CD14-positive monocyte (primary cell): ENCODE measurements around the gene HECTD1. TPM values are rescaled to one million over a fixed set of nuclear protein-coding genes. Genes with fewer than 3 reads are reported as not detected.

ENCODE experiments used
- DNase-seq, 3 donors: peaks; one replicate each; pipeline ENCODE4 v3.0.0-alpha.2; 2011 to 2022
- H2AFZ ChIP-seq: 2 replicates; pipeline ENCODE4 v1.6.0; 2012; ENCODE audit warnings: mild to moderate bottlenecking, low read depth, low read length, inconsistent platforms; ENCODE audit not compliant: insufficient read depth, poor library complexity, severe bottlenecking
- H3K27ac ChIP-seq, 2 donors: 1 replicate in 1 of 2; 2 replicates in 1 of 2; pipeline ENCODE4 v1.5.1; 2012 to 2013; ENCODE audit warnings: low read length in 2 of 2, control low read depth in 1 of 2, inconsistent platforms in 1 of 2, low read depth in 1 of 2, mild to moderate bottlenecking in 1 of 2
- H3K27me3 ChIP-seq, 2 donors: one replicate each; pipeline versions ENCODE4 v1.6.0 to v1.6.1; 2011 to 2013; ENCODE audit warnings: low read length in 2 of 2; ENCODE audit not compliant: control insufficient read depth in 2 of 2, insufficient read depth in 2 of 2
- H3K36me3 ChIP-seq, 2 donors: replicated peaks in 1 of 2; 1 replicate in 1 of 2; 2 replicates in 1 of 2; pipeline versions ENCODE4 v1.5.1 to v1.6.1; 2012 to 2013; ENCODE audit warnings: low read length in 2 of 2, control low read depth in 1 of 2, inconsistent platforms in 1 of 2, mild to moderate bottlenecking in 1 of 2; ENCODE audit not compliant: insufficient read depth in 2 of 2, control insufficient read depth in 1 of 2
- H3K4me1 ChIP-seq, 2 donors: 1 replicate in 1 of 2; 2 replicates in 1 of 2; pipeline versions ENCODE4 v1.5.1 to v1.6.1; 2012 to 2013; ENCODE audit warnings: low read length in 2 of 2, control low read depth in 1 of 2, inconsistent platforms in 1 of 2, mild to moderate bottlenecking in 1 of 2, moderate library complexity in 1 of 2; ENCODE audit not compliant: insufficient read depth in 2 of 2, control insufficient read depth in 1 of 2
- H3K4me2 ChIP-seq: replicated peaks from 2 replicates; pipeline ENCODE3; 2012; ENCODE audit warnings: low read length, moderate library complexity, mild to moderate bottlenecking; ENCODE audit not compliant: poor library complexity, severe bottlenecking; ENCODE audit errors: extremely low read depth
- H3K4me3 ChIP-seq, 3 experiments: fragments of 200-600 bp in 1 of 3; sonication (generic) in 1 of 3; replicated peaks in 1 of 3; 1 replicate in 2 of 3; 2 replicates in 1 of 3; pipeline ENCODE4 v1.5.1; 2011 to 2013; ENCODE audit warnings: low read length in 3 of 3, mild to moderate bottlenecking in 3 of 3, control low read depth in 2 of 3, low read depth in 2 of 3, inconsistent platforms in 1 of 3, moderate library complexity in 1 of 3
- H3K79me2 ChIP-seq: 2 replicates; pipeline ENCODE4 v1.6.0; 2012; ENCODE audit warnings: mild to moderate bottlenecking, control low read depth, inconsistent platforms, low read length, moderate library complexity; ENCODE audit not compliant: insufficient read depth
- H3K9ac ChIP-seq: 2 replicates; pipeline ENCODE4 v1.6.0; 2017; ENCODE audit warnings: low read length, mild to moderate bottlenecking; ENCODE audit not compliant: insufficient read depth, poor library complexity, severe bottlenecking
- H3K9me3 ChIP-seq, 2 donors: replicated peaks in 1 of 2; 1 replicate in 1 of 2; 2 replicates in 1 of 2; pipeline versions ENCODE4 v1.5.1 to v1.6.1; 2012 to 2013; ENCODE audit warnings: low read length in 2 of 2, control low read depth in 1 of 2; ENCODE audit not compliant: control insufficient read depth in 1 of 2, insufficient read depth in 1 of 2
- H4K20me1 ChIP-seq: 2 replicates; pipeline ENCODE4 v1.6.0; 2012; ENCODE audit warnings: mild to moderate bottlenecking, low read length, control low read depth, moderate library complexity; ENCODE audit not compliant: insufficient read depth
- H3K27ac Mint-ChIP-seq, 7 donors: one replicate each; pipeline ENCODE4 v1.8.0; 2020; ENCODE audit warnings: mild to moderate bottlenecking in 7 of 7, mixed read lengths in 7 of 7, moderate library complexity in 6 of 7, inconsistent platforms in 2 of 7
- H3K27me3 Mint-ChIP-seq, 3 donors: one replicate each; pipeline ENCODE4 v1.8.0; 2021 to 2022; ENCODE audit warnings: low read depth in 3 of 3, mild to moderate bottlenecking in 3 of 3, mixed read lengths in 3 of 3, moderate library complexity in 3 of 3, inconsistent platforms in 1 of 3
- H3K36me3 Mint-ChIP-seq, 2 donors: one replicate each; pipeline ENCODE4 v1.8.0; 2020; ENCODE audit warnings: mixed read lengths in 2 of 2, inconsistent platforms in 1 of 2, mild to moderate bottlenecking in 1 of 2
- H3K4me1 Mint-ChIP-seq: one replicate; pipeline ENCODE4 v1.8.0; 2020; ENCODE audit warnings: mild to moderate bottlenecking, mixed read lengths
- H3K4me3 Mint-ChIP-seq, 2 donors: one replicate each; pipeline ENCODE4 v1.8.0; 2020; ENCODE audit warnings: mild to moderate bottlenecking in 2 of 2, mixed read lengths in 2 of 2, moderate library complexity in 1 of 2
- H3K9me3 Mint-ChIP-seq, 7 donors: one replicate each; pipeline ENCODE4 v1.8.0; 2020 to 2022; ENCODE audit warnings: mixed read lengths in 7 of 7, mild to moderate bottlenecking in 6 of 7, moderate library complexity in 6 of 7, inconsistent platforms in 2 of 7
- CTCF ChIP-seq: fragments of 200-600 bp; IDR thresholded peaks from one replicate; pipeline ENCODE4 v1.8.0; 2022; ENCODE audit warnings: antibody characterized with exemption, mild to moderate bottlenecking
- WGBS: methylation state at CpG from one replicate; pipeline ENCODE4 v1.1.5; 2013; ENCODE audit warnings: missing lambda C conversion rate; ENCODE audit not compliant: insufficient coverage; 5-methylcytosine and 5-hydroxymethylcytosine counted together
- intact Hi-C, 2 donors: fragments of 100-400 bp; cut with micrococcal nuclease; formaldehyde crosslinking; loops; one replicate each; pipeline versions ENCODE4 v1.15.0 to v1.15.1; 2023
- polyA plus RNA-seq, 3 donors: library from polyadenylated mRNA; depleted of rRNA in 1 of 3; unstranded in 2 of 3; stranded (reverse) in 1 of 3; fragments of 300-500 nt in 2 of 3; fragments of >200 nt in 1 of 3; fragmentation: Illumina TruSeq in 2 of 3; gene quantifications; 1 replicate in 2 of 3; 2 replicates in 1 of 3; pipeline ENCODE4 v1.2.3, GENCODE V29; 2012 to 2021

The HECTD1 gene
- polyA plus RNA-seq, 3 donors = 12.7 to 55.9 (median 21.5) TPM

GRCh38 chr14:31106768-31107167 is 100.8 kb downstream of the HECTD1 start:
- Mint-ChIP-seq H3K4me3 (no peak overlapping the region), H3K27me3 (peaks cover 0 to 1% (median 0%) of the 10 kb centered on the region in 3 donors), H3K36me3 (peaks cover 77 to 92% of the 10 kb centered on the region in 2 donors), H3K9me3 (peaks cover 0 to 2% (median 0%) of the 10 kb centered on the region in 7 donors), H3K4me1 (peaks cover 10% of the 10 kb centered on the region), H3K27ac (no peak overlapping the region)
- H3K4me2 ChIP-seq = no peak overlapping the region
- no peak overlapping the region for H3K9ac ChIP-seq
- DNase-seq = no peak
- no peak overlapping the region for H3K27ac ChIP-seq
- no peaks in the 10 kb centered on the region for H3K27me3 ChIP-seq
- no CpG with 5 or more reads among the region's 3 CpGs for WGBS
- H2AFZ ChIP-seq = no peak overlapping the region
- TF ChIP-seq CTCF = no peak
- peaks cover 84 to 99% of the 10 kb centered on the region in 2 donors for H3K36me3 ChIP-seq
- peaks cover 4 to 11% of the 10 kb centered on the region in 2 donors for H3K4me1 ChIP-seq
- no peaks in the 10 kb centered on the region for H4K20me1 ChIP-seq
- no peaks in the 10 kb centered on the region for H3K79me2 ChIP-seq
- H3K4me3 ChIP-seq = no peak overlapping the region
- intact Hi-C loops = loop anchor here in 1 of 2 donors (10.0 kb wide), 1 partner anchor 48 kb away; no protein-coding TSS in a partner anchor
- no peaks in the 10 kb centered on the region for H3K9me3 ChIP-seq

- no peak for TF ChIP-seq CTCF
- H3K27ac Mint-ChIP-seq = no peak overlapping the region
Observed at GRCh38 chr14:31097081-31097480, 110.5 kb downstream of the HECTD1 start.

More at GRCh38 chr14:31097081-31097480, 110.5 kb downstream of the HECTD1 start:
- H3K4me2 ChIP-seq = no peak overlapping the region
- H3K27me3 Mint-ChIP-seq = peaks cover 0 to 3% (median 0%) of the 10 kb centered on the region in 3 donors
- H3K4me3 Mint-ChIP-seq = no peak overlapping the region
- H3K36me3 ChIP-seq = peaks cover 44 to 55% of the 10 kb centered on the region in 2 donors
- H4K20me1 ChIP-seq = no peaks in the 10 kb centered on the region
- H3K4me1 Mint-ChIP-seq = peaks cover 2% of the 10 kb centered on the region
- H2AFZ ChIP-seq = no peak overlapping the region
- DNase-seq = no peak
- WGBS = no CpG with 5 or more reads among the region's 1 CpG
- no peak overlapping the region for H3K9ac ChIP-seq
- intact Hi-C loops = no loop called here
- H3K36me3 Mint-ChIP-seq = peaks cover 38 to 54% of the 10 kb centered on the region in 2 donors
- H3K79me2 ChIP-seq = no peaks in the 10 kb centered on the region
- no peaks in the 10 kb centered on the region for H3K27me3 ChIP-seq
- H3K27ac ChIP-seq = no peak overlapping the region
- H3K9me3 ChIP-seq = no peaks in the 10 kb centered on the region
- H3K4me1 ChIP-seq = peaks cover under 1 to 2% of the 10 kb centered on the region in 2 donors
- H3K9me3 Mint-ChIP-seq = no peaks in the 10 kb centered on the region
- no peak overlapping the region for H3K4me3 ChIP-seq
